Measurements from ENCODE around the gene HIRA.

Gene HIRA

GRCh38 chr22:19431649-19432132 lies at the start of gene HIRA:
TSS of gene HIRA (minus strand) at chr22:19431733. CDS start at chr22:19431476, 257 bp downstream.
- DNase-seq, result peak; percentile 75

- DNase-seq, result no peak
These were observed 49.3 kb upstream of the HIRA start for GRCh38 chr22:19480789-19481188.

- DNase-seq, result no peak
These were observed 48.6 kb upstream of the HIRA start for GRCh38 chr22:19480173-19480568.

GRCh38 chr22:19479355-19480172 lies 48.0 kb upstream of the HIRA start, which contains the start of gene CDC45:
TSS of gene CDC45 (plus strand) at chr22:19479920. CDS start at chr22:19479969, 49 bp downstream.
- peak; percentile 93 for DNase-seq

GRCh38 chr22:19478901-19479354 lies 47.4 kb upstream of the HIRA start, which contains the start of gene UFD1:
TSS of gene UFD1 (minus strand) at chr22:19479193. CDS start at chr22:19479085, 108 bp downstream.
- peak; percentile 78 for DNase-seq

- no peak for DNase-seq
These were observed 46.7 kb upstream of the HIRA start for GRCh38 chr22:19478045-19478900.

- DNase-seq, result no peak
These were observed 46.0 kb upstream of the HIRA start for GRCh38 chr22:19477321-19478044.

- DNase-seq, result no peak
These were observed 44.5 kb upstream of the HIRA start for GRCh38 chr22:19476023-19476422.

GRCh38 chr22:19473578-19473977 lies 42.0 kb upstream of the HIRA start:
- DNase-seq, result no peak

- DNase-seq, result no peak
These were observed 40.7 kb upstream of the HIRA start for GRCh38 chr22:19472233-19472632.

GRCh38 chr22:19471572-19471971 lies 40.0 kb upstream of the HIRA start:
- no peak for DNase-seq

GRCh38 chr22:19470010-19470409 lies 38.5 kb upstream of the HIRA start:
- no peak for DNase-seq

- DNase-seq, result no peak
These were observed 37.9 kb upstream of the HIRA start for GRCh38 chr22:19469421-19469820.

- no peak for DNase-seq
These were observed 36.4 kb upstream of the HIRA start for GRCh38 chr22:19467912-19468311.

GRCh38 chr22:19466848-19467752 lies 35.6 kb upstream of the HIRA start:
- DNase-seq, result no peak

- DNase-seq, result no peak
These were observed 34.7 kb upstream of the HIRA start for GRCh38 chr22:19466126-19466716.

GRCh38 chr22:19464975-19465374 lies 33.4 kb upstream of the HIRA start:
- DNase-seq, result no peak

- no peak for DNase-seq
These were observed 33.0 kb upstream of the HIRA start for GRCh38 chr22:19464546-19464945.

- DNase-seq, result peak; percentile 79
These were observed 32.2 kb upstream of the HIRA start for GRCh38 chr22:19463491-19464469.

GRCh38 chr22:19463008-19463407 lies 31.5 kb upstream of the HIRA start:
- no peak for DNase-seq

Data from T1000 (cell line).